NCI-H187 (cell line): ENCODE measurements around the gene GADD45A.

ENCODE experiments used
- DNase-seq, 2 experiments: peaks; one replicate each; lab custom pipeline; 2025; lab: John Stamatoyannopoulos, UW

Gene GADD45A

GRCh38 chr1:67689267-67690017 is 4.4 kb downstream of the GADD45A start:
- DNase-seq: no peak

GRCh38 chr1:67690018-67690363 is 5.0 kb downstream of the GADD45A start:
- DNase-seq: no peak

GRCh38 chr1:67690411-67690810 is 5.4 kb downstream of the GADD45A start:
- DNase-seq: no peak

GRCh38 chr1:67691712-67692111 is 6.7 kb downstream of the GADD45A start:
- DNase-seq: no peak

- DNase-seq: no peak
Observed at GRCh38 chr1:67695963-67696362, 11.0 kb downstream of the GADD45A start.

- no peak for DNase-seq
Observed at GRCh38 chr1:67696708-67697107, 11.7 kb downstream of the GADD45A start.

GRCh38 chr1:67700220-67700619 is 15.2 kb downstream of the GADD45A start:
- no peak for DNase-seq

- DNase-seq: no peak
Observed at GRCh38 chr1:67700692-67701410, 15.8 kb downstream of the GADD45A start.

GRCh38 chr1:67701876-67702275 is 16.9 kb downstream of the GADD45A start:
- DNase-seq: no peak

GRCh38 chr1:67704351-67704750 is 19.4 kb downstream of the GADD45A start:
- DNase-seq: no peak

GRCh38 chr1:67705735-67706453 is 20.9 kb downstream of the GADD45A start:
- DNase-seq: no peak

- DNase-seq: no peak
Observed at GRCh38 chr1:67708606-67709005, 23.6 kb downstream of the GADD45A start.

- DNase-seq: no peak
Observed at GRCh38 chr1:67710417-67710816, 25.4 kb downstream of the GADD45A start.

GRCh38 chr1:67711158-67711854 is 26.3 kb downstream of the GADD45A start:
- DNase-seq: no peak

GRCh38 chr1:67711855-67712212 is 26.8 kb downstream of the GADD45A start:
- DNase-seq: no peak

- DNase-seq: peak; percentile 65 to 75
Observed at GRCh38 chr1:67713057-67713846, 28.3 kb downstream of the GADD45A start.

- no peak for DNase-seq
Observed at GRCh38 chr1:67715819-67716218, 30.8 kb downstream of the GADD45A start.

GRCh38 chr1:67716800-67717199 is 31.8 kb downstream of the GADD45A start:
- no peak for DNase-seq

GRCh38 chr1:67717876-67718275 is 32.9 kb downstream of the GADD45A start:
- DNase-seq: no peak

- no peak for DNase-seq
Observed at GRCh38 chr1:67719329-67720196, 34.6 kb downstream of the GADD45A start.

GRCh38 chr1:67721112-67721511 is 36.1 kb downstream of the GADD45A start:
- DNase-seq: no peak
